H1 (cell line): ENCODE data around the gene IQCF5. TPM values are rescaled to one million over a fixed set of nuclear protein-coding genes. Genes with fewer than 3 reads are reported as not detected.

Source experiments
- CHD1 ChIP-seq: IDR thresholded peaks from 2 replicates; pipeline ENCODE4 v1.6.1; 2012; ENCODE audit warnings: low read depth, low read length, improper control_type of control experiment
- KDM4A ChIP-seq: IDR thresholded peaks from one replicate; pipeline ENCODE4 v1.7.1; 2012; ENCODE audit warnings: low read depth, mild to moderate bottlenecking, moderate library complexity, low read length, inconsistent platforms; ENCODE audit not compliant: severe bottlenecking
- SP2 ChIP-seq: IDR thresholded peaks from 2 replicates; pipeline ENCODE4 v1.6.1; 2012; ENCODE audit warnings: mild to moderate bottlenecking, low read length, inconsistent platforms
- SUZ12 ChIP-seq: fragments of 200-600 bp; sonication (generic); IDR thresholded peaks from 2 replicates; pipeline ENCODE4 v1.6.1; 2012; ENCODE audit warnings: mild to moderate bottlenecking, inconsistent platforms, low read length, moderate library complexity, mixed read lengths
- TEAD4 ChIP-seq: IDR thresholded peaks from 2 replicates; pipeline ENCODE4 v1.6.1; 2012; ENCODE audit warnings: low read depth, low read length, inconsistent platforms, mixed read lengths
- polyA plus RNA-seq, 7 experiments: library from polyadenylated mRNA; depleted of rRNA in 3 of 7; stranded (reverse) in 5 of 7; unstranded in 2 of 7; fragments of >200 nt in 5 of 7; fragments of 200-250 nt in 2 of 7; gene quantifications; 1 replicate in 5 of 7; 2 replicates in 1 of 7; 4 replicates in 1 of 7; pipeline versions ENCODE4 v1.2.1 to v1.2.3, GENCODE V29; 2011 to 2013; ENCODE audit warnings: missing spikeins in 2 of 7, mixed read lengths in 2 of 7
- total RNA-seq: library from RNA; stranded (reverse); fragmentation: NEBNext Ultra II Directional; extraction: Animal tissue kit (Norgen Biotek cat#: 25700); gene quantifications from 2 replicates; pipeline ENCODE4 v1.2.1, GENCODE V29; 2021

The IQCF5 gene
- total and polyA plus RNA-seq, 2 of the 8 experiments (the other 6 are each of a cell fraction or from before 2014, with no cell fraction given): not detected

- no peak for TF ChIP-seq CHD1
- TF ChIP-seq SUZ12: no peak
- no peak for TF ChIP-seq TEAD4
- TF ChIP-seq KDM4A: no peak
- TF ChIP-seq SP2: no peak
Measured at GRCh38 chr3:51879937-51880336, 4.5 kb upstream of the IQCF5 start (continued).
